HepG2 (cell line): ENCODE data around the gene PTPRM. TPM values are rescaled to one million over a fixed set of nuclear protein-coding genes. Genes with fewer than 3 reads are reported as not detected.

Source experiments
- ATAC-seq: fragments of 200-7000 bp; cut with Tn5 transposase; 3 replicates; pipeline ENCODE4 v1.9.1; 2020; ENCODE audit warnings: mild to moderate bottlenecking, moderate library complexity
- BruUV-seq: library from RNA; stranded (reverse); fragments of 400-500 nt; replicated peaks from 2 replicates; lab custom pipeline; 2021; lab: Mats Ljungman, UMichigan
- CTCF ChIA-PET: fragments of 300-600 bp; formaldehyde crosslinking; extraction: SDS; loops from one replicate; lab custom pipeline; 2021; ENCODE audit warnings: low total read pairs, inconsistent platforms, low intra/inter-chr PET ratio; lab: Yijun Ruan, JAX
- POLR2A ChIA-PET: fragments of 350-600 bp; sonication (Branson Sonifier 250); formaldehyde crosslinking; loops from one replicate; lab custom pipeline; 2020; ENCODE audit warnings: antibody characterized with exemption, inconsistent platforms; lab: Yijun Ruan, JAX
- DNase-seq: peaks from one replicate; pipeline ENCODE4 v3.0.0-alpha.2; 2015; ENCODE audit warnings: low spot score
- FAIRE-seq: peaks from 3 replicates; lab custom pipeline; 2011; peaks lifted over from hg19 to GRCh38; lab: Jason Lieb, UNC
- H2AFZ ChIP-seq: one replicate; pipeline ENCODE4 v1.6.1; 2011; ENCODE audit warnings: low read length, inconsistent platforms
- H3K27ac ChIP-seq: fragments of 300-600 bp; 3 replicates; pipeline ENCODE4 v1.8.0; 2011; ENCODE audit warnings: mixed run types, mild to moderate bottlenecking, mixed read lengths, low read length, inconsistent platforms; ENCODE audit not compliant: insufficient read depth; ENCODE audit errors: extremely low read length
- H3K27me3 ChIP-seq, 2 experiments: fragments of 200-600 bp in 1 of 2; 2 replicates in 1 of 2; 3 replicates in 1 of 2; pipeline versions ENCODE4 v1.6.0 to v1.8.0; 2011; ENCODE audit warnings: low read length in 2 of 2, mild to moderate bottlenecking in 2 of 2, moderate library complexity in 2 of 2, inconsistent platforms in 1 of 2; ENCODE audit not compliant: insufficient read depth in 2 of 2, control insufficient read depth in 1 of 2
- H3K36me3 ChIP-seq, 2 experiments: fragments of 200-600 bp in 1 of 2; replicated peaks in 1 of 2; 2 replicates in 1 of 2; 3 replicates in 1 of 2; pipeline versions ENCODE4 v1.5.1 to v1.8.0; 2011; ENCODE audit warnings: low read length in 2 of 2, inconsistent platforms in 1 of 2; ENCODE audit not compliant: insufficient read depth in 2 of 2, control insufficient read depth in 1 of 2
- H3K4me1 ChIP-seq: 2 replicates; pipeline ENCODE4 v1.5.1; 2012; ENCODE audit warnings: low read length, inconsistent platforms; ENCODE audit not compliant: insufficient read depth
- H3K4me2 ChIP-seq: 2 replicates; pipeline ENCODE4 v1.6.0; 2011; ENCODE audit warnings: low read depth, low read length, inconsistent platforms
- H3K4me3 ChIP-seq, 3 experiments: fragments of 200-600 bp in 1 of 3; sonication (generic), shearing (Covaris generic) in 1 of 3; replicated peaks in 1 of 3; 2 replicates each; pipeline ENCODE4 v1.5.1; 2011 to 2016; ENCODE audit warnings: low read length in 3 of 3, inconsistent platforms in 2 of 3, low read depth in 2 of 3, mild to moderate bottlenecking in 2 of 3, control low read depth in 1 of 3, mixed read lengths in 1 of 3; ENCODE audit not compliant: insufficient read depth in 1 of 3
- H3K79me2 ChIP-seq: one replicate; pipeline ENCODE4 v1.6.1; 2011; ENCODE audit warnings: low read length, inconsistent platforms; ENCODE audit not compliant: insufficient read depth
- H3K9ac ChIP-seq: 2 replicates; pipeline ENCODE4 v1.6.0; 2011; ENCODE audit warnings: mild to moderate bottlenecking, low read depth, low read length, inconsistent platforms; ENCODE audit not compliant: insufficient read depth
- H3K9me3 ChIP-seq: 2 replicates; pipeline ENCODE4 v1.5.1; 2012; ENCODE audit warnings: mild to moderate bottlenecking, low read length
- H4K20me1 ChIP-seq: 2 replicates; pipeline ENCODE4 v1.6.0; 2011; ENCODE audit warnings: inconsistent platforms, mild to moderate bottlenecking, low read length, moderate library complexity; ENCODE audit not compliant: insufficient read depth
- RCOR2 ChIP-seq: IDR thresholded peaks from 2 replicates; pipeline ENCODE4 v1.6.1; 2016; ENCODE audit warnings: missing biosample characterization, missing genetic modification reagents
- ZSCAN21 ChIP-seq: sonication (generic); formaldehyde crosslinking; IDR thresholded peaks from 2 replicates; pipeline ENCODE4 v1.8.0; 2022; ENCODE audit warnings: mild to moderate bottlenecking, missing genetic modification reagents, moderate library complexity, borderline replicate concordance
- WGBS: methylation state at CpG from one replicate; pipeline ENCODE4 v1.1.6; 2017; ENCODE audit warnings: low lambda C conversion rate; 5-methylcytosine and 5-hydroxymethylcytosine counted together
- in situ Hi-C: cut with HindIII; loops from 2 replicates; pipeline ENCODE4 v1.10.0; 2017; ENCODE audit warnings: low pct_unique_long_range_greater_than_20kb; ENCODE audit not compliant: extremely low pct_ligation_motif_present
- intact Hi-C: fragments of 100-400 bp; cut with micrococcal nuclease; formaldehyde crosslinking; loops from one replicate; pipeline ENCODE4 v1.10.0; 2022; ENCODE audit not compliant: unreplicated experiment
- polyA plus RNA-seq, 8 experiments: library from polyadenylated mRNA; depleted of rRNA in 3 of 8; stranded (reverse) in 7 of 8; unstranded in 1 of 8; fragments of >200 nt; fragmentation: Illumina TruSeq in 4 of 8; extraction: Trizol in 4 of 8; gene quantifications; 2 replicates each; pipeline versions ENCODE4 v1.2.1 to v1.2.3, GENCODE V29; 2011 to 2016; ENCODE audit warnings: low read depth in 4 of 8, missing spikeins in 1 of 8, mixed read lengths in 1 of 8; ENCODE audit not compliant: insufficient read depth in 1 of 8
- total RNA-seq, 5 experiments: library from RNA; depleted of rRNA; stranded (reverse); fragments of >200 nt; fragmentation: Illumina TruSeq; extraction: Trizol; gene quantifications; 2 replicates each; pipeline ENCODE4 v1.2.3, GENCODE V29; 2016; ENCODE audit warnings: low read depth in 1 of 5
- TF ChIP-seq, protein P1 (sequence below): sonication (generic); formaldehyde crosslinking; IDR thresholded peaks from 2 replicates; pipeline ENCODE4 v1.8.1; 2022; ENCODE audit warnings: low read depth, mild to moderate bottlenecking, missing genetic modification reagents
- TF ChIP-seq, protein P2 (sequence below): sonication (generic); formaldehyde crosslinking; IDR thresholded peaks from 2 replicates; pipeline ENCODE4 v1.5.0; 2020; ENCODE audit warnings: mild to moderate bottlenecking, missing genetic modification reagents
- TF ChIP-seq, protein P3 (sequence below): sonication (generic); formaldehyde crosslinking; IDR thresholded peaks from 2 replicates; pipeline ENCODE4 v1.4.0; 2020; ENCODE audit warnings: missing genetic modification reagents

PTPRM gene
- total and polyA plus RNA-seq, 2 of the 13 experiments (the other 11 are each of a cell fraction or from before 2014, with no cell fraction given), result 12.6 to 108 TPM

DNA sequence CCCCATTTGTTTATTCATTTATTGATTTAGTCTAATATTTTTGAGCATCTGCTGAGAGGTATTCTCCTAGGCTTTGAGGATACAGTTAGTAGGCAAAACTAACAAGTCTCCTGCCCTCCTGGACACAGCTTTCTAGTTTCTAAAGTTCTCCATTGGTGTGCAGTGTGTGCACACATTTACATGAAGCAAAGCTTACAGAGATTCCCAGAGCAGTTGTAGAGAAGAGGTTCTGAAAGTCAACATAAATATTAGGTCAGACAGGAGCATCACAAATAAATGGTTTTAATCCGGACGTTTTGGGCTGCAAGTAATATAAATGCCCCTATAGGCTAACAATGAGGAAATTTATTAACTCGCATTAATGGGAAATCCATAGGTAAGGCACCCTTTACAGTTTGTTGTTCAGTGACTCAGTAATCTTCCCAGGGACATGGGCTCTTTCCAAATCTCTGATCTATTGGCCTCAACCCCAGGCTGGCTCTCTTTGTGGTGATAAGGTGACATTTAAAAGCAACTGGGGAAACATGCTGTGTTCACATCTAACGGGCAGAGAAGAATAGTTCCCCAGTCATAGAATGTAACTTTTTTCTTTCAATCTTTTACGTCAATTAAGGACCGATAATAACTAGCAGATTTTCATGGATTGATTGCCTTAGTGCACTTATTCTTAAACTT lies 407.2 kb downstream of the PTPRM start:
- intact Hi-C loops (no loop called here), in situ Hi-C loops (no loop called here)
- ATAC-seq (no peak), FAIRE-seq (no peak), DNase-seq (no peak)
- H3K4me2 ChIP-seq, result no peak overlapping the region
- no peaks in the 10 kb centered on the region for H3K36me3 ChIP-seq
- 95% methylated on average over 6 of the region's 6 CpGs for WGBS
- no peaks in the 10 kb centered on the region for H3K27me3 ChIP-seq
- TF ChIP-seq, protein P1, sequence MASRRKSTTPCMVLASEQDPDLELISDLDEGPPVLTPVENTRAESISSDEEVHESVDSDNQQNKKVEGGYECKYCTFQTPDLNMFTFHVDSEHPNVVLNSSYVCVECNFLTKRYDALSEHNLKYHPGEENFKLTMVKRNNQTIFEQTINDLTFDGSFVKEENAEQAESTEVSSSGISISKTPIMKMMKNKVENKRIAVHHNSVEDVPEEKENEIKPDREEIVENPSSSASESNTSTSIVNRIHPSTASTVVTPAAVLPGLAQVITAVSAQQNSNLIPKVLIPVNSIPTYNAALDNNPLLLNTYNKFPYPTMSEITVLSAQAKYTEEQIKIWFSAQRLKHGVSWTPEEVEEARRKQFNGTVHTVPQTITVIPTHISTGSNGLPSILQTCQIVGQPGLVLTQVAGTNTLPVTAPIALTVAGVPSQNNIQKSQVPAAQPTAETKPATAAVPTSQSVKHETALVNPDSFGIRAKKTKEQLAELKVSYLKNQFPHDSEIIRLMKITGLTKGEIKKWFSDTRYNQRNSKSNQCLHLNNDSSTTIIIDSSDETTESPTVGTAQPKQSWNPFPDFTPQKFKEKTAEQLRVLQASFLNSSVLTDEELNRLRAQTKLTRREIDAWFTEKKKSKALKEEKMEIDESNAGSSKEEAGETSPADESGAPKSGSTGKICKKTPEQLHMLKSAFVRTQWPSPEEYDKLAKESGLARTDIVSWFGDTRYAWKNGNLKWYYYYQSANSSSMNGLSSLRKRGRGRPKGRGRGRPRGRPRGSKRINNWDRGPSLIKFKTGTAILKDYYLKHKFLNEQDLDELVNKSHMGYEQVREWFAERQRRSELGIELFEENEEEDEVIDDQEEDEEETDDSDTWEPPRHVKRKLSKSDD (CRISPR knock-in tag), result no peak
- TF ChIP-seq ZSCAN21, result no peak
- TF ChIP-seq, protein P2, sequence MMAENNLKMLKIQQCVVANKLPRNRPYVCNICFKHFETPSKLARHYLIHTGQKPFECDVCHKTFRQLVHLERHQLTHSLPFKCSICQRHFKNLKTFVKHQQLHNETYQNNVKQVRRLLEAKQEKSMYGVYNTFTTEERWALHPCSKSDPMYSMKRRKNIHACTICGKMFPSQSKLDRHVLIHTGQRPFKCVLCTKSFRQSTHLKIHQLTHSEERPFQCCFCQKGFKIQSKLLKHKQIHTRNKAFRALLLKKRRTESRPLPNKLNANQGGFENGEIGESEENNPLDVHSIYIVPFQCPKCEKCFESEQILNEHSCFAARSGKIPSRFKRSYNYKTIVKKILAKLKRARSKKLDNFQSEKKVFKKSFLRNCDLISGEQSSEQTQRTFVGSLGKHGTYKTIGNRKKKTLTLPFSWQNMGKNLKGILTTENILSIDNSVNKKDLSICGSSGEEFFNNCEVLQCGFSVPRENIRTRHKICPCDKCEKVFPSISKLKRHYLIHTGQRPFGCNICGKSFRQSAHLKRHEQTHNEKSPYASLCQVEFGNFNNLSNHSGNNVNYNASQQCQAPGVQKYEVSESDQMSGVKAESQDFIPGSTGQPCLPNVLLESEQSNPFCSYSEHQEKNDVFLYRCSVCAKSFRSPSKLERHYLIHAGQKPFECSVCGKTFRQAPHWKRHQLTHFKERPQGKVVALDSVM, result no peak
- TF ChIP-seq, protein P3, sequence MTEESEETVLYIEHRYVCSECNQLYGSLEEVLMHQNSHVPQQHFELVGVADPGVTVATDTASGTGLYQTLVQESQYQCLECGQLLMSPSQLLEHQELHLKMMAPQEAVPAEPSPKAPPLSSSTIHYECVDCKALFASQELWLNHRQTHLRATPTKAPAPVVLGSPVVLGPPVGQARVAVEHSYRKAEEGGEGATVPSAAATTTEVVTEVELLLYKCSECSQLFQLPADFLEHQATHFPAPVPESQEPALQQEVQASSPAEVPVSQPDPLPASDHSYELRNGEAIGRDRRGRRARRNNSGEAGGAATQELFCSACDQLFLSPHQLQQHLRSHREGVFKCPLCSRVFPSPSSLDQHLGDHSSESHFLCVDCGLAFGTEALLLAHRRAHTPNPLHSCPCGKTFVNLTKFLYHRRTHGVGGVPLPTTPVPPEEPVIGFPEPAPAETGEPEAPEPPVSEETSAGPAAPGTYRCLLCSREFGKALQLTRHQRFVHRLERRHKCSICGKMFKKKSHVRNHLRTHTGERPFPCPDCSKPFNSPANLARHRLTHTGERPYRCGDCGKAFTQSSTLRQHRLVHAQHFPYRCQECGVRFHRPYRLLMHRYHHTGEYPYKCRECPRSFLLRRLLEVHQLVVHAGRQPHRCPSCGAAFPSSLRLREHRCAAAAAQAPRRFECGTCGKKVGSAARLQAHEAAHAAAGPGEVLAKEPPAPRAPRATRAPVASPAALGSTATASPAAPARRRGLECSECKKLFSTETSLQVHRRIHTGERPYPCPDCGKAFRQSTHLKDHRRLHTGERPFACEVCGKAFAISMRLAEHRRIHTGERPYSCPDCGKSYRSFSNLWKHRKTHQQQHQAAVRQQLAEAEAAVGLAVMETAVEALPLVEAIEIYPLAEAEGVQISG (CRISPR knock-in tag), result no peak
- TF ChIP-seq RCOR2 (CRISPR knock-in tag), result no peak
- H3K9me3 ChIP-seq, result no peaks in the 10 kb centered on the region
- CTCF ChIA-PET, result no interaction called here
- no peaks in the 10 kb centered on the region for H3K4me1 ChIP-seq
- no peak overlapping the region for H2AFZ ChIP-seq
- no peak overlapping the region for H3K4me3 ChIP-seq
- H4K20me1 ChIP-seq, result no peaks in the 10 kb centered on the region
- no peaks in the 10 kb centered on the region for H3K79me2 ChIP-seq
- no TSS peak for BruUV-seq
- no peak overlapping the region for H3K27ac ChIP-seq
- POLR2A ChIA-PET, result no interaction called here
- no peak overlapping the region for H3K9ac ChIP-seq
